D721Med (cell line): ENCODE measurements around the gene LANCL3.
"Not testable (repeated sequence)": the region's sequence is repeated elsewhere in the genome, so short reads cannot be mapped to it uniquely, and the experiment has no call there.

ENCODE experiments used
- DNase-seq: peaks from one replicate; pipeline ENCODE4 v3.0.0; 2011; ENCODE audit warnings: low spot score; ENCODE audit not compliant: insufficient read length
- FAIRE-seq: peaks from 2 replicates; lab custom pipeline; 2011; peaks lifted over from hg19 to GRCh38; lab: Jason Lieb, UNC
- CTCF ChIP-seq: IDR thresholded peaks from 2 replicates; pipeline ENCODE4 v1.5.1; 2012; ENCODE audit warnings: mild to moderate bottlenecking, control low read depth; ENCODE audit not compliant: insufficient read depth; ENCODE audit errors: missing control alignments

The LANCL3 gene

GRCh38 chrX:37578045-37578444 is 6.6 kb downstream of the LANCL3 start:
- DNase-seq = no peak
- no peak for TF ChIP-seq CTCF
- FAIRE-seq = no peak

- no peak for DNase-seq
- no peak for TF ChIP-seq CTCF
- FAIRE-seq = no peak
Measured at GRCh38 chrX:37580080-37580479, 8.6 kb downstream of the LANCL3 start.

- DNase-seq, FAIRE-seq: not testable (repeated sequence)
Measured at GRCh38 chrX:37587337-37587736, 15.9 kb downstream of the LANCL3 start.

GRCh38 chrX:37590047-37590446 is 18.6 kb downstream of the LANCL3 start:
- no peak for FAIRE-seq
- no peak for TF ChIP-seq CTCF
- DNase-seq = no peak

GRCh38 chrX:37594755-37595382 is 23.4 kb downstream of the LANCL3 start:
- TF ChIP-seq CTCF = no peak
- DNase-seq (no peak), FAIRE-seq (no peak)

- no peak for FAIRE-seq
- TF ChIP-seq CTCF = no peak
- no peak for DNase-seq
Measured at GRCh38 chrX:37599729-37600128, 28.3 kb downstream of the LANCL3 start.

GRCh38 chrX:37603938-37604409 is 32.5 kb downstream of the LANCL3 start:
- no peak for DNase-seq
- no peak for TF ChIP-seq CTCF
- FAIRE-seq = no peak

GRCh38 chrX:37607243-37607642 is 35.8 kb downstream of the LANCL3 start:
- TF ChIP-seq CTCF = no peak
- DNase-seq (no peak), FAIRE-seq (no peak)
